ENCODE data around the gene SYT6. TPM values are rescaled to one million over a fixed set of nuclear protein-coding genes. Genes with fewer than 3 reads are reported as not detected.

SYT6 gene
- total RNA-seq, 3 donors from 2014 or later (not counting 1 experiment from before 2014, with no cell fraction given): 0.13 TPM; not detected in 2

GRCh38 chr1:114078116-114078515 lies 75.6 kb downstream of the SYT6 start:
- DNase-seq (no peak), ATAC-seq (no peak)
- TF ChIP-seq CTCF (IDR thresholded peaks at IDR 0.05): no peak
- Mint-ChIP-seq H3K4me1 (peaks cover 9 to 18% of the 10 kb centered on the region in 2 donors), H3K9me3 (peaks cover 0 to 2% of the 10 kb centered on the region in 2 donors), H3K27ac (no peak overlapping the region), H3K27me3 (ENCODE audit: low read depth in 2 of 2) (peaks cover 0 to 9% of the 10 kb centered on the region in 2 donors), H3K36me3 (peaks cover 10% of the 10 kb centered on the region), H3K4me3 (no peak overlapping the region)
- Histone ChIP-seq H3K4me1 (ENCODE audit: control insufficient read depth, insufficient read depth, low read length) (no peaks in the 10 kb centered on the region), H3K36me3 (ENCODE audit: control insufficient read depth, insufficient read depth, low read length) (no peaks in the 10 kb centered on the region), H3K27me3 (ENCODE audit: control insufficient read depth, insufficient read depth, low read length) (no peaks in the 10 kb centered on the region), H3K27ac (ENCODE audit: low read length) (no peak overlapping the region), H3K9me3 (ENCODE audit: control insufficient read depth, insufficient read depth, low read length) (no peaks in the 10 kb centered on the region), H3K4me3 (ENCODE audit: low read length) (no peak overlapping the region)
- 54% methylated on average over 4 of the region's 4 CpGs for WGBS (ENCODE audit: insufficient coverage)
- intact Hi-C loops (cut with micrococcal nuclease): no loop called here

GRCh38 chr1:114077188-114077587 lies 76.5 kb downstream of the SYT6 start:
- intact Hi-C loops (cut with micrococcal nuclease): no loop called here
- Histone ChIP-seq H3K27ac (ENCODE audit: low read length) (no peak overlapping the region), H3K4me1 (ENCODE audit: control insufficient read depth, insufficient read depth, low read length) (no peaks in the 10 kb centered on the region), H3K36me3 (ENCODE audit: control insufficient read depth, insufficient read depth, low read length) (no peaks in the 10 kb centered on the region), H3K9me3 (ENCODE audit: control insufficient read depth, insufficient read depth, low read length) (peaks cover 5% of the 10 kb centered on the region), H3K27me3 (ENCODE audit: control insufficient read depth, insufficient read depth, low read length) (no peaks in the 10 kb centered on the region), H3K4me3 (ENCODE audit: low read length) (no peak overlapping the region)
- WGBS (ENCODE audit: insufficient coverage): 100% methylated on average over 2 of the region's 3 CpGs
- H3K27me3 Mint-ChIP-seq (ENCODE audit: low read depth in 2 of 2): peaks cover 0 to 9% of the 10 kb centered on the region in 2 donors
- peaks cover 0 to 3% of the 10 kb centered on the region in 2 donors for H3K9me3 Mint-ChIP-seq
- H3K27ac Mint-ChIP-seq: no peak overlapping the region
- peaks cover 9 to 18% of the 10 kb centered on the region in 2 donors for H3K4me1 Mint-ChIP-seq
- peaks cover 18% of the 10 kb centered on the region for H3K36me3 Mint-ChIP-seq
- DNase-seq: no peak
- no peak for ATAC-seq
- no peak for TF ChIP-seq CTCF (IDR thresholded peaks at IDR 0.05)
- H3K4me3 Mint-ChIP-seq: no peak overlapping the region

GRCh38 chr1:114076308-114076707 lies 77.4 kb downstream of the SYT6 start:
- H3K36me3 Mint-ChIP-seq: peaks cover 24% of the 10 kb centered on the region
- DNase-seq (no peak), ATAC-seq (peak in 1 of 3 donors; percentile 32)
- Histone ChIP-seq H3K4me1 (ENCODE audit: control insufficient read depth, insufficient read depth, low read length) (no peaks in the 10 kb centered on the region), H3K4me3 (ENCODE audit: low read length) (no peak overlapping the region), H3K36me3 (ENCODE audit: control insufficient read depth, insufficient read depth, low read length) (no peaks in the 10 kb centered on the region), H3K27me3 (ENCODE audit: control insufficient read depth, insufficient read depth, low read length) (no peaks in the 10 kb centered on the region), H3K27ac (ENCODE audit: low read length) (no peak overlapping the region), H3K9me3 (ENCODE audit: control insufficient read depth, insufficient read depth, low read length) (peaks cover 11% of the 10 kb centered on the region)
- H3K4me1 Mint-ChIP-seq: peaks cover 9 to 18% of the 10 kb centered on the region in 2 donors
- no peak overlapping the region for H3K4me3 Mint-ChIP-seq
- H3K27ac Mint-ChIP-seq: no peak overlapping the region
- TF ChIP-seq CTCF (IDR thresholded peaks at IDR 0.05): no peak
- WGBS (ENCODE audit: insufficient coverage): 48% methylated on average over 4 of the region's 4 CpGs
- intact Hi-C loops (cut with micrococcal nuclease): no loop called here
- H3K27me3 Mint-ChIP-seq (ENCODE audit: low read depth in 2 of 2): peaks cover 0 to 9% of the 10 kb centered on the region in 2 donors
- H3K9me3 Mint-ChIP-seq: peaks cover 0 to 6% of the 10 kb centered on the region in 2 donors

All from natural killer cell (primary cell).